Activated T-helper 1 cell treated with Interleukin-2 at 50 U/mL for 16 hours (primary cell): ENCODE measurements around the gene AREG.
A peak's percentile ranks its signal among the peaks of the same experiment; 100 is the strongest.
"Not testable (repeated sequence)": the region's sequence is repeated elsewhere in the genome, so short reads cannot be mapped to it uniquely, and the experiment has no call there.

Experiments used
- DNase-seq: peaks from one replicate; pipeline ENCODE4 v3.0.0-alpha.2; 2020; ENCODE audit warnings: low read depth

AREG gene, protein sequence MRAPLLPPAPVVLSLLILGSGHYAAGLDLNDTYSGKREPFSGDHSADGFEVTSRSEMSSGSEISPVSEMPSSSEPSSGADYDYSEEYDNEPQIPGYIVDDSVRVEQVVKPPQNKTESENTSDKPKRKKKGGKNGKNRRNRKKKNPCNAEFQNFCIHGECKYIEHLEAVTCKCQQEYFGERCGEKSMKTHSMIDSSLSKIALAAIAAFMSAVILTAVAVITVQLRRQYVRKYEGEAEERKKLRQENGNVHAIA

DNA sequence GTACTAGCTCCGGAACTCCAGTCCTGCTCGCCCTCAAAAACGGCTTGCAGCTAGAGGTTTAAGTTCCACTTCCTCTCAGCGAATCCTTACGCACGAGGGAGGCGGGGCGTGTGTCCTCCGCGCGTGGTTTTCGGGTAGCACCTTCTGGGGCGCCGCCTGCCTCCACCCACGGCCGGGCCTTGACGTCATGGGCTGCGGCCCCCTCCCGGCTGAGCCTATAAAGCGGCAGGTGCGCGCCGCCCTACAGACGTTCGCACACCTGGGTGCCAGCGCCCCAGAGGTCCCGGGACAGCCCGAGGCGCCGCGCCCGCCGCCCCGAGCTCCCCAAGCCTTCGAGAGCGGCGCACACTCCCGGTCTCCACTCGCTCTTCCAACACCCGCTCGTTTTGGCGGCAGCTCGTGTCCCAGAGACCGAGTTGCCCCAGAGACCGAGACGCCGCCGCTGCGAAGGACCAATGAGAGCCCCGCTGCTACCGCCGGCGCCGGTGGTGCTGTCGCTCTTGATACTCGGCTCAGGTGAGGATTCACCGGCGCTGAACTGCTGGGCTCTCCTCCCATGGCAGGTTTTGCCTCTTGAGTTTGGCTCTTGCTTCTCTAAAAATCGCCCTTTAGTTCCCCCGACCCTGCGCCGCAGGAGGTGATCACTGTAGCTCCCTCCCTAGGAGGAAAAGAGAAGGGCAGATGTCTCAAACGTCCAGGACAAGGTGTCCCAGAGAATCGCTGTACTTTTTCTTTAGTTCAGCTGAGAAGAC, at the start of gene AREG:
Gene AREG, plus strand, starts transcription at position 246 of the 752 bp plus-strand sequence. Its CDS starts 210 bp downstream, at position 456.
- DNase-seq, result peak; percentile 77

- no peak for DNase-seq
Observed at GRCh38 chr4:74395633-74396032, 49.3 kb upstream of the AREG start.

DNA sequence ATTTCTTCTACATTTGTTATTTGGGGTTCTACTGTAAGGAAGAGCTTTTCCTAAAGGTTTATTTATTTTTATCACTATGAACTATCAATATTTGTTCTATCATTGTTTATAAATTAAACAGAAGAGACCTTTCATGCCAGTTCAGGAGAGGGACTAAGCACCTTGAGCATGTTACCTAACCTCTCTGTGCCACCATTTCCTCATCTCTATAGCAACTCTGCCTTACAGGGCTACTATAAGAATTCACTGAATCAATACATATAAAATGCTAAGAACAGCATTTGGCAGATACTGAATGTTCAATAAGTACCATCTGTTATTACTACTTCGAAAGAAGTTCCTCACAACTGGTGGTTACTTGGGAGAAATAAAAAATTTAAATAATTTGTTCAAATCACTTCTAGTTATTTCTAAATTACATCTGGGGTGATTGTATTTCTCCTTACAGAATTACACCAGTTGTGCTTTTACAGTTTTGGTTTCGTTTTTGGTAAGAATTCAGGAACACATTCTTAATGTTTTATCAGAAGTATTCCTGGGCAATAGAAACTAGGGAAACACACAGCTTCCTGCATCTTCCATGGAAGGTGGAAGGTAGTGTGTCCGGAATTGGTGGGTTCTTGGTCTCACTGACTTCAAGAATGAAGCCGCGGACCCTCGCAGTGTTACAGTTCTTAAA, 47.0 kb upstream of the AREG start:
- DNase-seq, result no peak

GRCh38 chr4:74398894-74399589, 45.9 kb upstream of the AREG start:
- DNase-seq, result not testable (repeated sequence)

DNA sequence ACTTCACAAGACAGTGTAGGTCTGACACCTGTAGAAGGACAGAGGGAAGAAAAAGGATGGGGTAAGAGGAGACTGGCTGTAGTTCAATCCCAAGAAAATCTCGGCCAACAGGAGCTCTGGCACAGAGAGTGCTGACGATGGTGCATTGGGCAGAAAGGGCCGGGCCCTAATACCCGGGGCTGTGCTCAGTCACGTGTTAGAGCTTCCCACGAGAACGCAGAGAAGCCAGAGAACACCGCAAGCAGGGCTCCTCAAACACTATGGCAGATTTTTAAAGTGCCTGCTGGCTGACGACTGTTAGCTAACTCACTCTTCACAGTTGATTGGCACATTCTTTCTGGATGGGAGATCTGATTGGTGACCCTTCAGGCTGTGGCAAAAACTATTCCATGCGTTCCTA, 44.5 kb upstream of the AREG start:
- DNase-seq, result no peak

GRCh38 chr4:74402692-74403456, 42.1 kb upstream of the AREG start:
- no peak for DNase-seq

DNA sequence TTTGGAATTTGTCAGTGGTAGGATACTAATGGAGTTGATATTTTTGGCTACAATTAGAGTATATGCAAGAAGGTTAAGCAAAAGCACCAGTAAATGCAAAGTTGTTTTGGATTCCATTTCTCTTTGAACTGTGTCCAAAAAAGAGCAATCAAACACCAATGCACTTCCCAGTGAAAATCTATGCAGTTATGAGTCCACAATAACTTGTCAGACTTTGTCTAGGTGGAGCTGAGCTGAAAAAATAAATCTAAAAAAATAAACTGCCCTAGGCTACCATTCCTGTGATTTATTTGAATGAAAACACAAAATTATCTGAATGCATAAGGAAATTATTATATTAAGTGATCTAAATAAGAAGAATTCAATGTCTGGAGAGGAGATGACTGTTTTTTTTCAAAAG, 37.0 kb upstream of the AREG start:
- DNase-seq, result no peak

GRCh38 chr4:74408639-74409038, 36.3 kb upstream of the AREG start:
- DNase-seq, result no peak

- no peak for DNase-seq
Observed at GRCh38 chr4:74410272-74410671, 34.7 kb upstream of the AREG start.

DNA sequence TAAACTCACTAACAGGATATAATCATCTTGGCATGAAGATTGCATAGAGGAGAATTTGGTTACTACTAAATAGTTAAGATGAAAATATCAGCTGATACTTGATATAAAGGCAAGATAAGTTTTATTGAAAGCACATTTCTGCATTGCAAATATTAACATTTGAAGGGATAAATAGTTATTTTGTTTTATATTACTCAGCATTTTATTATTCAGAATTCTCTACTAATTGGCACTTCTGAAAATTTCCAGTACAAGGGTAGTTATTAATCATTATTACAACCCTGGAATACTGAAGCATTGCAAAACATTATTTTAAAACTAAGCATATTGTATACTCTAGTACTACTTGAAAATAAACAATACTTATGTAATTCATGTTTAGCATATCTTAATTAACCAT, 32.7 kb upstream of the AREG start:
- no peak for DNase-seq

DNA sequence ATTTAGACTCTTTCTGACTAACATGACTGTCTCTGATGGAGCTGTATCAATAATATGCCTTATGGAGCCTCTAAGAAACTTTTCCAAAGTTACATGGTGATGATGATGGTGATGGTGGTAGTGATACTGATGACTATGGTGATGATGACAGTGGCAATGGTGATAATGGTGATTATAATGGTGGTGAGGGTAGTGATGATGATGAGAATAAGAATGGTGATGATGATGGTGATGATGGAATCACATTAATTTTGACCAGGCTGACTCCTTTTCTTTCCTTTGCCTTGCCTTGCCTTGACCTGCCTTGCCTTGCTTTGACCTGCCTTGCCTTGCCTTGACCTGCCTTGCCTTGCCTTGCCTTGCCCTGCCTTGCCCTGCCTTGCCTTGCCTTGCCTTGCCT, 31.7 kb upstream of the AREG start:
- no peak for DNase-seq

DNA sequence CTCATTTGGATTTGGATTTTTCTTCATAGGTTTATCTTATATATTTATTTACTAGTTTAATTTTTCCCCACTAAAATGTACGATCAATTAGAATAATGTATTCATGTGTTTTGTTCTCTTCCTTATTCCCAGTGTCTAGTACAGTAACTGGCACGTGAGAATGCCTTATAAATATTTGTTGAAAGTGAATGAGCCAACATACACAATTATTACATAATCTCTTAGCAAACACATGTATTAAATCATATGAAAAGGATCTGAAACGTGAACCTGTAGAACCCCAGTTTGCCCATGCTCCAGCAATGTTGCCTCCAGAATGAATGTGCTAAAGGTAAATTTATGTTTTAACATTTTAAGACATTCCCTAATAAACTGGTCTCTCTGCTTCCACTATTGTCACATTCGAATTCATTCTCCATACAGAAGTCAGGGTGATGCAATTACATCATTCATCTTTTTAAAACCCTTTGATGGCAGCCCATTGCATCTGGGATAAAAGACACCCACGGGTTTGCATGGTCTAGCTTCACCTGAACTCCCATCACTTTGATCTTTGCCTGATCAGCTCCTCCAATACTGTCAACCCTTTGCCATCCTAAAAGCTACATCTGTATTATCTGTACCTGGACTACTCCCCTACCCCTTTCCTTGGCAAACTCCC, 30.7 kb upstream of the AREG start:
- no peak for DNase-seq

DNA sequence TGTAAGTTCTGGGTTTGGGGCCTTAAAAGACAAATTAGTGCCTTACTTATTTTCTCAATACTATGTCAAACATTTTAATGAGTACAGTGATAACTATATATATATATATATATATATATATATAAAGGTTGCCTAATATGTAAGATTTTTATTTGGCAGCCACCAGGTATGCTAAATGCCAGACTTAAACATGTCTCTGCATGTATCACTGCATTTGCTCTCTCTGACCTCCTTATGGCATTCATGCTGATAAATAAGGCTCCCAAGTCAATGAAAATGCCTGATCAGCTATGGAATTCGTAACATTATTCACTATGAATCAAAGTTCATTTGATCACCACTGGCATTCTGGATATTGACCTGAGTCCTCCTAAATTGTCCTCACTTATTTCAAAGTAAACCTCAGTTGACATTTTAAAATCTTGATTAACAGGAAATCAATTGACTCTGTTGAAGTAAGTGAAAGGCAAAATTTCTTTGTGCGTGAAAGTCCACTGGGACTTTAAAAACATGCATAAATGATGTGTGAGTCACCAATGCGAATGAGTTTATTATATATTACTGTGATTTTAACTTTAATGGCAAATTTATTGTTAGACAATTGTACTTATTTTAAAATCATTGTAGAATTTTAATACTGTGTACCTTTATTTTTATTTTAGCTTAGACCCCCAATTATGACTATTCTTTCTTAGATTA, 29.2 kb upstream of the AREG start:
- no peak for DNase-seq

DNA sequence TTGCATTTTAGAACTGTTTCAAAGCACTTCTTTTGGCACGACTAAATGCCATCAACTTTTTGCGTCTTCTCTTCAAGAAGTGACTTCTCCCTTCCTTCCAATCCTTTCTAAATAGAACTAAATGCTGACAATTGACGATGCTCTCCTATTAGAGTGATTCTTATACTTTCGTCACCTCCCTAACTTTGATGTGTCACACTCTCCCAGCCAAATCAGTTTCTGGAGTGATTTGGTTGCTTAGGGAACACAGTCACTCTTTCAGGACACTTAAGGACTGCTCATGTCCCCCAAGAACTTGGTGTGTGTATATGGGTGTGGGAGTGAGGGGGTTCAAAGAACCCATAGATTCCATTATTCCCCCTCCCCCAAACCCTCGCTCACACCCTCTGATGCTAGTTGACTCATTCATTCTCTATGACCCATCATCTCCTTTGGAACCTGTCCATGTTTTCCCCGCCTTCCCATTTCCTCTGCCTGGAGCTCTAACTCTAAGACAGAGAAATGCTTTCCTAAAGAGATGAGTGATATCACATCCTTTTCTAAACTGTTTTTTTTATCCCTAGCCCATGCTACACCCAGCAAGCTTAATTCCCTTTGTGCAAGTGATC, 26.8 kb upstream of the AREG start:
- DNase-seq, result no peak

DNA sequence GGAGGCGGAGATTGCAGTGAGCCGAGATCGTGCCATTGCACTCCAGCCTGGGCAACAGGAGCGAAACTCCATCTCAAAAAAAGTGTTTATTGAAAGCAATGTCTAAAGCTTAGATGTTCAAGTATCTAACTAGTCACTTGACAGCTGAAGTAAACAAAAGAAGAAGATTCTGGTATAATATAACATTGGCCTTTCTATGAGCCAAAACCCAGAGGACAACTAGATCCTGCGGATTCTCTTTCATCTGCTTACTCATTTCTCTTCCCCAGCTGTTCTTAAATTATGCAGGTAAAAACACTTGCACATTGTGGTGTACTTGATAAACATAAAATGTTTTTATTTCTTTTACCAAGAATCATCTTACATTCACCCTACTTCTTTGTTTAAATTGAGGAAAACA, 24.1 kb upstream of the AREG start:
- no peak for DNase-seq

- no peak for DNase-seq
Observed at GRCh38 chr4:74423104-74423503, 21.8 kb upstream of the AREG start.

DNA sequence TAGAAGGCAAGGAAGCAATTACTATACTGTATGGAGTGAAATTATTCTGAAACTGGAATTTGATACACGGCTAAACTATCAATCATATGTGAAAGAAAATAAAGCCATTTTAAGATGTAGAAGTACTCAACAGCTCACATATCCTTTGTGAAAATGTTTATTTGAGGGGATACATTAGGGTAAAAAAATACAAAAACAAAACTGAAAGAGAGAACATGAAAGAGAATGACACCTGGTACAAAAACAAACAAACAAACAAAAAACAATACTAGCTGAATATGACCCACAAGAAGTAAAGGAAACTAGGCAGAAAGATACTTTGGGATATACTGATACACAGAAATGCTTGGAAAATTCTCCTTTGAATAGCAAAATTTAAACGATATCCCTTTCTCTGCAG, 20.8 kb upstream of the AREG start:
- DNase-seq, result no peak

- no peak for DNase-seq
Observed at GRCh38 chr4:74426101-74426500, 18.8 kb upstream of the AREG start.

DNA sequence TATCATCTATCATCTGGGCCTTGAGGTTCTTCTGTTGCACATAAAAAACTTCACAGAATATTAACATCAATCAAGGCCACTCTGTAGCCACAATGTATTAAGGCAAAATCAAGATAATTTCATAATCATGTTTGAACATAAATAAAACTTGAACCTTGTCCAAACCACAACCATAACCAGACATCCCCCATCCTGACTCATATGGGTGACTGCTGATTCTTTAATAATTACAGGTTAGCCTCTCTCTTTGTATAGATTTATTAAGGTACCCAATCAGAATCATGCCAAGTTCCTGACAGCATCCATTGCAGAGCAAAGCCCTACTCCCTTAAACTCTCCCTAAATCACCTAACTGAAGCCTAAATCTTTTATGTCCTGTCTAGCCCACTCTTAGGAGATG, 16.7 kb upstream of the AREG start:
- DNase-seq, result no peak

DNA sequence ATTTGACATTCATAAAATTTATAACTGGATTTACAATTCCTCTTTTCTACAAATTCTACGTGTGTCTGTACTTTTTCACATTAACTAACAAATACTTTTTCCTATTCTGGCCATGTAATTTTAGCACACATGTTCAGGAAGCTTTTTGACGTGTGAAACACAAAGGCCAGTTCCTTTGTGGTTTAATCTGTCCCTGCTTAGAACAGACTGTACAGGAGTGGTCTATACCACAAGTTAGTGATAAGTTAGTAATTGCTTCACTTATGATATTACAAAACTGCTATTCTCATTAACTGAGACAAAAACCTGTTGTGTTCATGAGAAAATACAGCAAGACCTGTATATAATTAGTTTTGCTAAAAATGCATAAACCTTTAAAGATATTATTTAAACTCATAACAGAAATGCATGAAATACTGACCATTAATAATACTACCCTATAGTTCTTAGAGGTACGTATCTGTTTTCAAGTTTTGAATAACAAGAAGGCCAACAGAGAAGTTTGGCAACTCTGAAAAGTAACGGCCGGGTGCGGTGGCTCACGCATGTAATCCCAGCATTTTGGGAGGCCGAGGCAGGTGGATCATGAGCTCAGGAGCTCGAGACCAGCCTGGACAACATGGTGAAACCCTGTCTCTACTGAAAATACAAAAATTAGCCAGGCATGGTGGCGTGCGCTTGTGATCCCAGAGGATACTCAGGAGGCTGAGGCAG, 13.7 kb upstream of the AREG start:
- no peak for DNase-seq
